ENCODE results near the gene ARL11.
A peak's percentile ranks its signal among the peaks of the same experiment; 100 is the strongest.

ARL11 gene

GRCh38 chr13:49635599-49636433 lies 7.5 kb downstream of the ARL11 start:
- TF ChIP-seq SP1 (IDR thresholded peaks at IDR 0.05) (no peak), PKNOX1 (IDR thresholded peaks at IDR 0.05) (peak; percentile 55)
- ChIA-PET CTCF (no interaction called here), POLR2A (no interaction called here)
- no peak for DNase-seq (ENCODE audit: extremely low spot score)

- DNase-seq (ENCODE audit: extremely low spot score), result no peak
- ChIA-PET CTCF (no interaction called here), POLR2A (no interaction called here)
- TF ChIP-seq PKNOX1 (IDR thresholded peaks at IDR 0.05) (no peak), FOXA1 (IDR thresholded peaks at IDR 0.05) (no peak), FOXM1 (IDR thresholded peaks at IDR 0.05; ENCODE audit: borderline replicate concordance) (no peak), HDGF (IDR thresholded peaks at IDR 0.05; ENCODE audit: borderline replicate concordance) (no peak)
These were observed 8.4 kb downstream of the ARL11 start for GRCh38 chr13:49636705-49637104.

GRCh38 chr13:49638030-49638743 lies 9.9 kb downstream of the ARL11 start:
- TF ChIP-seq ZNF384 (IDR thresholded peaks at IDR 0.05) (no peak), FOXA1 (IDR thresholded peaks at IDR 0.05) (no peak), L3MBTL2 (conservative IDR thresholded peaks at IDR 0.05) (no peak), SP1 (IDR thresholded peaks at IDR 0.05) (no peak), LEF1 (IDR thresholded peaks at IDR 0.05; ENCODE audit: borderline replicate concordance) (no peak), FOXM1 (IDR thresholded peaks at IDR 0.05; ENCODE audit: borderline replicate concordance) (no peak)
- POLR2A ChIA-PET, result no interaction called here
- DNase-seq (ENCODE audit: extremely low spot score), result no peak
- CTCF ChIA-PET, result no interaction called here

GRCh38 chr13:49638744-49639072 lies 10.4 kb downstream of the ARL11 start:
- ChIA-PET POLR2A (no interaction called here), CTCF (no interaction called here)
- DNase-seq (ENCODE audit: extremely low spot score), result no peak
- TF ChIP-seq SUZ12 (IDR thresholded peaks at IDR 0.05) (no peak), SP1 (IDR thresholded peaks at IDR 0.05) (no peak), TARDBP (IDR thresholded peaks at IDR 0.05) (no peak), CTBP1 (IDR thresholded peaks at IDR 0.05; ENCODE audit: borderline replicate concordance) (no peak)

GRCh38 chr13:49641801-49642291 lies 13.5 kb downstream of the ARL11 start:
- no peak for TF ChIP-seq BHLHE40 (IDR thresholded peaks at IDR 0.05; ENCODE audit: borderline replicate concordance)
- no peak for TF ChIP-seq ELF4 (IDR thresholded peaks at IDR 0.05)
- TF ChIP-seq ARNT (IDR thresholded peaks at IDR 0.05), result no peak
- TF ChIP-seq ZNF384 (IDR thresholded peaks at IDR 0.05), result no peak
- TF ChIP-seq L3MBTL2 (conservative IDR thresholded peaks at IDR 0.05), result no peak
- TF ChIP-seq HDGF (IDR thresholded peaks at IDR 0.05; ENCODE audit: borderline replicate concordance), result no peak
- TF ChIP-seq PKNOX1 (IDR thresholded peaks at IDR 0.05), result no peak
- no peak for TF ChIP-seq SP1 (IDR thresholded peaks at IDR 0.05)
- TF ChIP-seq FOXM1 (IDR thresholded peaks at IDR 0.05; ENCODE audit: borderline replicate concordance), result no peak
- TF ChIP-seq SUZ12 (IDR thresholded peaks at IDR 0.05), result no peak
- TF ChIP-seq CTBP1 (IDR thresholded peaks at IDR 0.05; ENCODE audit: borderline replicate concordance), result no peak
- TF ChIP-seq TARDBP (IDR thresholded peaks at IDR 0.05), result no peak
- TF ChIP-seq LEF1 (IDR thresholded peaks at IDR 0.05; ENCODE audit: borderline replicate concordance), result no peak
- no peak for TF ChIP-seq NFRKB (IDR thresholded peaks at IDR 0.05)
- TF ChIP-seq FOXK2 (IDR thresholded peaks at IDR 0.05), result no peak
- no peak for TF ChIP-seq FOXA1 (IDR thresholded peaks at IDR 0.05)
- DNase-seq (ENCODE audit: extremely low spot score), result no peak
- ChIA-PET POLR2A (no interaction called here), CTCF (no interaction called here)

- POLR2A ChIA-PET, result no interaction called here
- TF ChIP-seq L3MBTL2 (conservative IDR thresholded peaks at IDR 0.05) (no peak), FOXK2 (IDR thresholded peaks at IDR 0.05) (no peak), ARNT (IDR thresholded peaks at IDR 0.05) (no peak), PKNOX1 (IDR thresholded peaks at IDR 0.05) (no peak), LEF1 (IDR thresholded peaks at IDR 0.05; ENCODE audit: borderline replicate concordance) (no peak), NFRKB (IDR thresholded peaks at IDR 0.05) (no peak), HDGF (IDR thresholded peaks at IDR 0.05; ENCODE audit: borderline replicate concordance) (no peak), SP1 (IDR thresholded peaks at IDR 0.05) (no peak), CTBP1 (IDR thresholded peaks at IDR 0.05; ENCODE audit: borderline replicate concordance) (no peak), FOXM1 (IDR thresholded peaks at IDR 0.05; ENCODE audit: borderline replicate concordance) (no peak), ELF4 (IDR thresholded peaks at IDR 0.05) (no peak), ZNF384 (IDR thresholded peaks at IDR 0.05) (no peak)
- CTCF ChIA-PET, result interaction anchor here (0.6 kb wide), 1 partner anchor 10 kb away, joined by 3 read pairs; no protein-coding TSS in a partner anchor
- no peak for DNase-seq (ENCODE audit: extremely low spot score)
These were observed 14.8 kb downstream of the ARL11 start for GRCh38 chr13:49643035-49643646.
